ENCODE data around the gene SLC49A3.

DNA sequence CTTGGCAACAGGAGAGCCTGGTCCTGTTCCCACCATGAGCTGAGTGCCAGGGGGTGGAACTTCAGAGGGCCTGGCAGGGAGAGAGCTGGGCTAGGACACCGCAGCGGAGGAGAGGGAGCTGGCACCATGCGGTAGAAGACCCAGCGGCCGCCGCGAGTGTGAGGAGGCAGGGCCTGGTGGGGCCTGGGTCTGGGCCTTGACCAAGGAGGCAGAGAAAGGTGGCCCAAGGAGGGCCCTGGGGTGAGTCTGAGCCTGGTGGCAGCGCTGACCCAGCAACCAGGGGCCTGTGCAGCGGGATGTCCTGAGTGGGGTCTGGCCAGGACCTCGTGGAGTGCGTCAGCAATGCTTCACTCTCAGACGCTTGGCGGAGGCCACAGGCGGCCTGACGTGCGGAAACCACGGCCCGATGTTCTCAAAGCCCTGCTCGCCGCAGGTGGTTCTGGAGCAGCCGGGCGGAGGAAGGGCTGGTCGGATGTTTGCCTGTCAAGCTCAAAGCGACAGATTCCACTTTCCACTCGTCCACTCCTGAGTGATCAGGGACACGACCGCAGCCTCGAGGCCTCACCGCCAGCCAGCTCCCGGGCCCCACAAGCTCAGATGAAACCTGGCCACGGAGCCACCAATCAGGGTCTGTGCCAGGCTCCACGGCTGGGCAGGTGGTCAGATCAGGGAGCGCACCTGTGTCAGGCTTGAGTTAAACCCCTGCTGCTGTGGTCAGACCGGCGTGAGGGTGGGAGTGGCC lies 35.7 kb downstream of the SLC49A3 start:
- TF ChIP-seq CTCF (conservative IDR thresholded peaks at IDR 0.05; ENCODE audit: low read depth, low read length) (no peak), EZH2 (IDR thresholded peaks at IDR 0.05; ENCODE audit: low read length, unreplicated experiment) (no peak), EZH2phosphoT487 (IDR thresholded peaks at IDR 0.05; ENCODE audit: borderline replicate concordance, low read length) (no peak)
